IMR-90 (cell line): Measurements from ENCODE around the gene C19orf53. TPM values are rescaled to one million over a fixed set of nuclear protein-coding genes. Genes with fewer than 3 reads are reported as not detected.

Experiments used
- ATAC-seq: fragments of 200-7000 bp; cut with Tn5 transposase; 2 replicates; pipeline ENCODE4 v1.9.1; 2020; ENCODE audit warnings: low read depth, mild to moderate bottlenecking, moderate library complexity
- BruUV-seq: library from RNA; stranded (reverse); fragments of 400-500 nt; replicated peaks from 2 replicates; lab custom pipeline; 2021; lab: Mats Ljungman, UMichigan
- CTCF ChIA-PET: fragments of 300-600 bp; formaldehyde crosslinking; extraction: SDS; loops from one replicate; lab custom pipeline; 2021; ENCODE audit warnings: antibody characterized with exemption; lab: Yijun Ruan, JAX
- POLR2A ChIA-PET: fragments of 300-600 bp; sonication (Branson Sonifier 250); formaldehyde crosslinking; loops from one replicate; lab custom pipeline; 2022; ENCODE audit warnings: antibody characterized with exemption; ENCODE audit not compliant: unreplicated experiment; lab: Charles Lee
- DNase-seq: peaks from one replicate; pipeline ENCODE4 v3.0.0; 2013
- H2AFZ ChIP-seq: replicated peaks from 2 replicates; pipeline ENCODE3; 2013; ENCODE audit warnings: low read length, mild to moderate bottlenecking; ENCODE audit not compliant: poor library complexity
- H2AK5ac ChIP-seq: 2 replicates; pipeline ENCODE4 v1.6.1; 2013; ENCODE audit warnings: low read depth, low read length, inconsistent platforms
- H2AK9ac ChIP-seq: replicated peaks from 2 replicates; pipeline ENCODE3; 2013; ENCODE audit warnings: mild to moderate bottlenecking, low read depth, low read length, moderate library complexity; ENCODE audit not compliant: poor library complexity
- H2BK120ac ChIP-seq: 2 replicates; pipeline ENCODE4 v1.6.1; 2013; ENCODE audit warnings: low read depth, low read length, inconsistent platforms
- H2BK15ac ChIP-seq: 3 replicates; pipeline ENCODE4 v1.6.1; 2013; ENCODE audit warnings: low read depth, low read length, inconsistent platforms
- H2BK20ac ChIP-seq: 2 replicates; pipeline ENCODE4 v1.6.1; 2013; ENCODE audit warnings: low read depth, mild to moderate bottlenecking, inconsistent platforms, low read length, moderate library complexity
- H2BK5ac ChIP-seq: 2 replicates; pipeline ENCODE4 v1.6.1; 2013; ENCODE audit warnings: mild to moderate bottlenecking, low read depth, low read length, inconsistent platforms; ENCODE audit not compliant: poor library complexity, severe bottlenecking
- H3K14ac ChIP-seq: replicated peaks from 2 replicates; pipeline ENCODE4 v1.6.1; 2013; ENCODE audit warnings: low read depth, low read length, inconsistent platforms
- H3K18ac ChIP-seq: 2 replicates; pipeline ENCODE4 v1.6.1; 2013; ENCODE audit warnings: low read depth, low read length, control low read depth
- H3K23ac ChIP-seq: 2 replicates; pipeline ENCODE4 v1.6.1; 2013; ENCODE audit warnings: low read depth, low read length, inconsistent platforms
- H3K27ac ChIP-seq: 2 replicates; pipeline ENCODE4 v1.5.1; 2013; ENCODE audit warnings: mild to moderate bottlenecking, control low read depth, low read length; ENCODE audit not compliant: insufficient read depth
- H3K27me3 ChIP-seq: 2 replicates; pipeline ENCODE4 v1.6.1; 2013; ENCODE audit warnings: low read length; ENCODE audit not compliant: control insufficient read depth, insufficient read depth
- H3K36me3 ChIP-seq: 2 replicates; pipeline ENCODE4 v1.6.1; 2013; ENCODE audit warnings: low read length, mixed read lengths; ENCODE audit not compliant: control insufficient read depth, insufficient read depth
- H3K4ac ChIP-seq: 2 replicates; pipeline ENCODE4 v1.6.1; 2013; ENCODE audit warnings: low read depth, low read length, inconsistent platforms
- H3K4me1 ChIP-seq: 2 replicates; pipeline ENCODE4 v1.6.1; 2013; ENCODE audit warnings: low read length, mixed read lengths; ENCODE audit not compliant: control insufficient read depth, insufficient read depth
- H3K4me2 ChIP-seq: 2 replicates; pipeline ENCODE4 v1.6.1; 2013; ENCODE audit warnings: low read depth, mild to moderate bottlenecking, control low read depth, low read length, moderate library complexity
- H3K4me3 ChIP-seq: 2 replicates; pipeline ENCODE4 v1.5.1; 2013; ENCODE audit warnings: low read depth, mild to moderate bottlenecking, control low read depth, low read length, moderate library complexity; ENCODE audit not compliant: insufficient read depth
- H3K56ac ChIP-seq: 2 replicates; pipeline ENCODE4 v1.6.1; 2013; ENCODE audit warnings: low read length, inconsistent platforms; ENCODE audit not compliant: insufficient read depth; ENCODE audit errors: extremely low read depth
- H3K79me1 ChIP-seq, 2 experiments: 2 replicates each; pipeline ENCODE4 v1.6.1; 2013; ENCODE audit warnings: low read length in 2 of 2, inconsistent platforms in 1 of 2, low read depth in 1 of 2
- H3K9ac ChIP-seq: 2 replicates; pipeline ENCODE4 v1.6.1; 2013; ENCODE audit warnings: low read depth, low read length, control low read depth
- H3K9me1 ChIP-seq: 2 replicates; pipeline ENCODE4 v1.6.1; 2013; ENCODE audit warnings: low read length, inconsistent platforms; ENCODE audit not compliant: insufficient read depth
- H3K9me3 ChIP-seq: 2 replicates; pipeline ENCODE4 v1.6.1; 2013; ENCODE audit warnings: low read length; ENCODE audit not compliant: control insufficient read depth, insufficient read depth
- H4K20me1 ChIP-seq: 2 replicates; pipeline ENCODE4 v1.6.1; 2013; ENCODE audit warnings: low read length, inconsistent platforms; ENCODE audit not compliant: insufficient read depth
- H4K5ac ChIP-seq: 2 replicates; pipeline ENCODE4 v1.6.1; 2013; ENCODE audit warnings: mild to moderate bottlenecking, low read depth, low read length, control low read depth
- H4K8ac ChIP-seq, 2 experiments: 2 replicates each; pipeline ENCODE4 v1.6.1; 2013; ENCODE audit warnings: low read depth in 2 of 2, low read length in 2 of 2, control low read depth in 1 of 2, inconsistent platforms in 1 of 2
- H4K91ac ChIP-seq: 2 replicates; pipeline ENCODE4 v1.6.1; 2013; ENCODE audit warnings: low read depth, low read length, inconsistent platforms; ENCODE audit not compliant: insufficient read depth
- BHLHE40 ChIP-seq: fragments of 150-350 bp; IDR thresholded peaks from 2 replicates; pipeline ENCODE4 v1.6.1; 2016; ENCODE audit warnings: mild to moderate bottlenecking, low read depth, low read length
- CEBPB ChIP-seq: IDR thresholded peaks from 2 replicates; pipeline ENCODE4 v1.6.1; 2012; ENCODE audit warnings: low read depth, low read length, improper control_type of control experiment
- FOS ChIP-seq: fragments of 150-350 bp; IDR thresholded peaks from 2 replicates; pipeline ENCODE4 v1.6.1; 2016; ENCODE audit warnings: low read depth, low read length
- MAFK ChIP-seq: IDR thresholded peaks from 2 replicates; pipeline ENCODE4 v1.6.1; 2012; ENCODE audit warnings: low read depth, low read length, improper control_type of control experiment
- MAZ ChIP-seq: IDR thresholded peaks from 2 replicates; pipeline ENCODE4 v1.6.1; 2012; ENCODE audit warnings: low read depth, mild to moderate bottlenecking, low read length, improper control_type of control experiment, moderate library complexity, borderline replicate concordance
- MXI1 ChIP-seq: IDR thresholded peaks from 2 replicates; pipeline ENCODE4 v1.6.1; 2012; ENCODE audit warnings: low read depth, mild to moderate bottlenecking, low read length, moderate library complexity, borderline replicate concordance
- NFE2L2 ChIP-seq: fragments of 150-350 bp; IDR thresholded peaks from 2 replicates; pipeline ENCODE4 v1.6.1; 2016; ENCODE audit warnings: low read depth, mild to moderate bottlenecking, low read length
- RAD21 ChIP-seq: IDR thresholded peaks from 2 replicates; pipeline ENCODE4 v1.6.1; 2012; ENCODE audit warnings: low read length, improper control_type of control experiment
- RCOR1 ChIP-seq: IDR thresholded peaks from 2 replicates; pipeline ENCODE4 v1.6.1; 2012; ENCODE audit warnings: mild to moderate bottlenecking, low read length, improper control_type of control experiment; ENCODE audit not compliant: insufficient replicate concordance
- SMC3 ChIP-seq: fragments of 150-350 bp; IDR thresholded peaks from 2 replicates; pipeline ENCODE4 v1.6.1; 2016; ENCODE audit warnings: low read depth, mild to moderate bottlenecking, antibody characterized with exemption, low read length, moderate library complexity
- WGBS, 2 experiments: methylation state at CpG; one replicate each; pipeline versions ENCODE4 v1.1.5 to v1.1.7; 2013; ENCODE audit warnings: missing lambda C conversion rate in 2 of 2; ENCODE audit not compliant: insufficient read length in 1 of 2; ENCODE audit errors: extremely low coverage in 2 of 2; 5-methylcytosine and 5-hydroxymethylcytosine counted together
- dilution Hi-C: fragments of 300-500 bp; cut with HindIII; formaldehyde crosslinking; loops from one replicate; pipeline ENCODE4 v1.14.3; 2018; ENCODE audit warnings: low sequenced_read_pairs; ENCODE audit not compliant: unreplicated experiment
- in situ Hi-C: fragments of 300-500 bp; cut with MboI; formaldehyde crosslinking; loops from 3 replicates; pipeline ENCODE4 v1.14.3; 2019; ENCODE audit warnings: low sequenced_read_pairs, inconsistent platforms, mixed read lengths
- intact Hi-C: fragments of 100-400 bp; cut with micrococcal nuclease; formaldehyde crosslinking; loops from 2 replicates; pipeline ENCODE4 v1.10.0; 2022
- polyA plus RNA-seq, 3 experiments: library from polyadenylated mRNA; depleted of rRNA; stranded (reverse); fragments of >200 nt; gene quantifications; 2 replicates each; pipeline ENCODE4 v1.2.3, GENCODE V29; 2012; ENCODE audit warnings: low replicate concordance in 1 of 3
- total RNA-seq: library from RNA; depleted of rRNA; stranded (reverse); fragments of >200 nt; gene quantifications from 2 replicates; pipeline ENCODE4 v1.2.3, GENCODE V29; 2012
- TF ChIP-seq, protein P1 (sequence below): conservative IDR thresholded peaks from 2 replicates; pipeline ENCODE4 v1.5.1; 2012; ENCODE audit warnings: mild to moderate bottlenecking, low read depth, low read length, improper control_type of control experiment
- TF ChIP-seq, protein P2 (sequence below): fragments of 150-350 bp; IDR thresholded peaks from 2 replicates; pipeline ENCODE4 v1.6.1; 2016; ENCODE audit warnings: low read depth, mild to moderate bottlenecking, low read length, moderate library complexity, borderline replicate concordance

Gene C19orf53
- total and polyA plus RNA-seq, 2 of the 4 experiments (the other 2 are of a cell fraction) = 61.3 to 290 TPM

DNA sequence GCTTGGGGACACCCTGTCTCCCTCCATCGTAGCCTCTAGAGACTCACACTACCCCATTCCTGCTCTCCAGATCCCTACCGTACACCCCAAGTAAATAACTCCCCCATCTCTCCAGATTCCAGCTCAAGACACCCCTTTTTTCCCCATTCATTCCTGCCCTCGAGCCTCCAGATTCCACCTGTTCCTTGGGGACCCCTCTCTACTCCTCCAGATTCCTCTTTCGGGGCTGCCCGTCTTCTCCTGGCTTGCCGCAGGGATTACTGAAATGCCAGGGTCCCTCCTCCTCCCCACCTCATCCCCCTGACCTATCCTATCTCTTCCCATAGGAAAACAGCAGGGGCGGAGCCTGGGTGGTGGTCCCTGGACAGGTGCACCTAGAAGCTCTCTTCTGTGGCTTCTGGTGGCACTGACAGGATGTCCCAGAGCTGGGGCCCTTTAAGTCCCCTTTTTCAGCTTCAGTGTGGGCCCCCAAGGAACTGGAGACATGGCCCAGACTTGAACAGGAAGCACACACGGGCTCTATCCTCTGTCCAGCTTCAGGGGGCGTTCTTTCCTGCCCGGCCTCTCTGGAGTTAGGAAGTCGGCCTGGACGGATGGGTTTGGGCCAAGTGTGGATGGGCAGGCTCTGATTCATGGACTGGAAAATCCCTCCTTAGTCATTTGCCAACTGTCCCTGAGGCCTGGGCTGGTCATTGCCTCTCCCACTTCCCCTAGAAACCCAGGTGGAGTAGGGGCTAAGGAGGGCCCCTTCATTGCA, 22.2 kb downstream of the C19orf53 start (continued):
- TF ChIP-seq MXI1 (peak; percentile 56; the same call in 1 of the 2 replicates), NFE2L2 (peak; percentile 66; the same call in 1 of the 2 replicates), CEBPB (no peak)

DNA sequence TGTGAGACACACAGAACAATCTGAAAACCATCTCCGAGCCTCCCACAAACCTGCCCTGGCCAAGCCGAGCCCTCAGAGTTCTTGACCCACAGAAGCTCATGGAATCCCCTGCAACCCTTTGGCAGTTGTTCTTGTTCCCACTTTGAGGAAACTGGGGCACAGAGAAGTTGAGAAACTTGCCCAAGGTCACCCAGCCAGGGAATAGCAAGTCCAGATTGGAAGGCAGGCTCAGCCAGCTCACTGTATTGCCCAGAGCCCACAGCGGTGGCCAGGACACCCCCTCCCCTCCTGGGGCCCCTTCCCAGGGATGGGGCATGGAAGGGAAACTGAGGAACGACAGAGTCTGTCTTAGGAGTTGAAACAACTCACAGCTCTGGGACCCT, 22.8 kb downstream of the C19orf53 start:
- H3K9me3 ChIP-seq = no peaks in the 10 kb centered on the region
- H3K4me2 ChIP-seq = peak overlapping the region; percentile 81
- peak overlapping the region; percentile 88 for H2BK20ac ChIP-seq
- dilution Hi-C loops = no loop called here
- peak overlapping the region; percentile 37; the same call in 1 of the 2 replicates for H4K5ac ChIP-seq
- in situ Hi-C loops = no loop called here
- no peak for TF ChIP-seq MAFK
- TF ChIP-seq RCOR1 = no peak
- TF ChIP-seq, protein P1, sequence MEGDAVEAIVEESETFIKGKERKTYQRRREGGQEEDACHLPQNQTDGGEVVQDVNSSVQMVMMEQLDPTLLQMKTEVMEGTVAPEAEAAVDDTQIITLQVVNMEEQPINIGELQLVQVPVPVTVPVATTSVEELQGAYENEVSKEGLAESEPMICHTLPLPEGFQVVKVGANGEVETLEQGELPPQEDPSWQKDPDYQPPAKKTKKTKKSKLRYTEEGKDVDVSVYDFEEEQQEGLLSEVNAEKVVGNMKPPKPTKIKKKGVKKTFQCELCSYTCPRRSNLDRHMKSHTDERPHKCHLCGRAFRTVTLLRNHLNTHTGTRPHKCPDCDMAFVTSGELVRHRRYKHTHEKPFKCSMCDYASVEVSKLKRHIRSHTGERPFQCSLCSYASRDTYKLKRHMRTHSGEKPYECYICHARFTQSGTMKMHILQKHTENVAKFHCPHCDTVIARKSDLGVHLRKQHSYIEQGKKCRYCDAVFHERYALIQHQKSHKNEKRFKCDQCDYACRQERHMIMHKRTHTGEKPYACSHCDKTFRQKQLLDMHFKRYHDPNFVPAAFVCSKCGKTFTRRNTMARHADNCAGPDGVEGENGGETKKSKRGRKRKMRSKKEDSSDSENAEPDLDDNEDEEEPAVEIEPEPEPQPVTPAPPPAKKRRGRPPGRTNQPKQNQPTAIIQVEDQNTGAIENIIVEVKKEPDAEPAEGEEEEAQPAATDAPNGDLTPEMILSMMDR = no peak
- no peak for TF ChIP-seq MAZ
- no peak for TF ChIP-seq CEBPB
- TF ChIP-seq RAD21 = no peak
- TF ChIP-seq FOS = no peak
- TF ChIP-seq SMC3 = no peak
- no peak for TF ChIP-seq NFE2L2
- no peak for TF ChIP-seq BHLHE40
- TF ChIP-seq, protein P2, sequence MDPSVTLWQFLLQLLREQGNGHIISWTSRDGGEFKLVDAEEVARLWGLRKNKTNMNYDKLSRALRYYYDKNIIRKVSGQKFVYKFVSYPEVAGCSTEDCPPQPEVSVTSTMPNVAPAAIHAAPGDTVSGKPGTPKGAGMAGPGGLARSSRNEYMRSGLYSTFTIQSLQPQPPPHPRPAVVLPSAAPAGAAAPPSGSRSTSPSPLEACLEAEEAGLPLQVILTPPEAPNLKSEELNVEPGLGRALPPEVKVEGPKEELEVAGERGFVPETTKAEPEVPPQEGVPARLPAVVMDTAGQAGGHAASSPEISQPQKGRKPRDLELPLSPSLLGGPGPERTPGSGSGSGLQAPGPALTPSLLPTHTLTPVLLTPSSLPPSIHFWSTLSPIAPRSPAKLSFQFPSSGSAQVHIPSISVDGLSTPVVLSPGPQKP = no peak
- H2AK5ac ChIP-seq = peak overlapping the region; percentile 95
- no peak for ATAC-seq
- H3K9ac ChIP-seq = peak overlapping the region; percentile 44
- peak overlapping the region; percentile 86 for H3K23ac ChIP-seq
- H4K8ac ChIP-seq = peak overlapping the region; percentile 30 to 79
- H2BK15ac ChIP-seq = peak overlapping the region; percentile 73; the same call in 1 of the 3 replicates
- DNase-seq = no peak
- peak overlapping the region; percentile 96 for H2AK9ac ChIP-seq
- H3K27ac ChIP-seq = peak overlapping the region; percentile 88
- 53% methylated on average over 2 of the region's 4 CpGs; no CpG with 5 or more reads in 1 of the 2 experiments for WGBS, 2 experiments
- H3K79me1 ChIP-seq = peaks cover 14 to 50% of the 10 kb centered on the region in 2 experiments
- BruUV-seq = no TSS peak
- peak overlapping the region; percentile 86 for H3K4me3 ChIP-seq
- H3K4ac ChIP-seq = peak overlapping the region; percentile 92
- peak overlapping the region; percentile 92 for H2BK120ac ChIP-seq
- H2AFZ ChIP-seq = peak overlapping the region; percentile 60
- peak overlapping the region; percentile 58 for H3K18ac ChIP-seq
- intact Hi-C loops = loop anchor here (5.0 kb wide), 1 partner anchor 40 kb away; no protein-coding TSS in a partner anchor
- H3K4me1 ChIP-seq = peaks cover 7% of the 10 kb centered on the region
- peaks cover 10% of the 10 kb centered on the region for H3K36me3 ChIP-seq
- peak overlapping the region; percentile 86 for H4K91ac ChIP-seq
- H4K20me1 ChIP-seq = peaks cover 4% of the 10 kb centered on the region; the same call in 1 of the 2 replicates
- H2BK5ac ChIP-seq = peak overlapping the region; percentile 95
- H3K27me3 ChIP-seq = no peaks in the 10 kb centered on the region
- H3K56ac ChIP-seq = peak overlapping the region; percentile 80
- POLR2A ChIA-PET = no interaction called here
- CTCF ChIA-PET = interaction anchor here (0.5 to 1.7 kb wide), 3 partner anchors 13 to 75 kb away, joined by 4 to 5 read pairs (median 5); no protein-coding TSS in a partner anchor
- H3K9me1 ChIP-seq = peaks cover 15% of the 10 kb centered on the region
- peak overlapping the region; percentile 84 for H3K14ac ChIP-seq
